Stromal cell of bone marrow (primary cell): ENCODE results near the gene MTSS2.
"Not testable (repeated sequence)": the region's sequence is repeated elsewhere in the genome, so short reads cannot be mapped to it uniquely, and the experiment has no call there.

Experiments used
- DNase-seq: peaks from one replicate; pipeline ENCODE4 v3.0.0-alpha.2; 2012; ENCODE audit warnings: low read depth

Gene MTSS2

GRCh38 chr16:70651524-70651923 lies 34.3 kb downstream of the MTSS2 start:
- no peak for DNase-seq

GRCh38 chr16:70650216-70650615 lies 35.6 kb downstream of the MTSS2 start:
- DNase-seq, result no peak

GRCh38 chr16:70649300-70649699 lies 36.6 kb downstream of the MTSS2 start:
- no peak for DNase-seq

- DNase-seq, result no peak
Observed at GRCh38 chr16:70648606-70649005, 37.2 kb downstream of the MTSS2 start.

GRCh38 chr16:70647441-70648359 lies 38.2 kb downstream of the MTSS2 start:
- no peak for DNase-seq

GRCh38 chr16:70646260-70647241 lies 39.3 kb downstream of the MTSS2 start, which contains the start of gene IL34:
Gene IL34, plus strand, starts transcription at chr16:70646559. Its CDS starts 389 bp downstream, at chr16:70646948.
- DNase-seq, result no peak

- DNase-seq, result no peak
Observed at GRCh38 chr16:70644763-70645597, 40.9 kb downstream of the MTSS2 start.

- DNase-seq, result not testable (repeated sequence)
Observed at GRCh38 chr16:70643264-70643663, 42.6 kb downstream of the MTSS2 start.

- no peak for DNase-seq
Observed at GRCh38 chr16:70642633-70643032, 43.2 kb downstream of the MTSS2 start.

- DNase-seq, result no peak
Observed at GRCh38 chr16:70638814-70639792, 46.8 kb downstream of the MTSS2 start.
